ENCODE measurements around the gene ATP6V0A4. TPM values are rescaled to one million over a fixed set of nuclear protein-coding genes. Genes with fewer than 3 reads are reported as not detected.

ATP6V0A4 gene
- polyA plus RNA-seq, 3 donors: 49.7 to 67.9 (median 64.7) TPM

Other genes with a start within 250 kb of the ATP6V0A4 start
- 1 to 10 TPM; 3.1 to 4.4 (median 3.5) TPM for gene SVOPL, start 96.8 kb downstream of the ATP6V0A4 start, polyA plus RNA-seq (ENCODE audit: insufficient read length in 3 of 3)
- 10 to 100 TPM; 35.2 to 52.3 (median 39.7) TPM for gene TMEM213, start 202 bp downstream of the ATP6V0A4 start, polyA plus RNA-seq (ENCODE audit: insufficient read length in 3 of 3)
- gene KIAA1549, start 183.2 kb upstream of the ATP6V0A4 start, polyA plus RNA-seq (ENCODE audit: insufficient read length in 3 of 3): 10 to 100 TPM; 13.1 to 15.3 (median 13.6) TPM
- gene ZC3HAV1L, start 237.8 kb upstream of the ATP6V0A4 start, polyA plus RNA-seq (ENCODE audit: insufficient read length in 3 of 3): 10 to 100 TPM; 20.4 to 27.7 (median 20.9) TPM